Measurements from ENCODE around the gene PDE11A. TPM values are rescaled to one million over a fixed set of nuclear protein-coding genes. Genes with fewer than 3 reads are reported as not detected.

The PDE11A gene
- total RNA-seq, 1 donor from 2014 or later, result 2.0 TPM

DNA sequence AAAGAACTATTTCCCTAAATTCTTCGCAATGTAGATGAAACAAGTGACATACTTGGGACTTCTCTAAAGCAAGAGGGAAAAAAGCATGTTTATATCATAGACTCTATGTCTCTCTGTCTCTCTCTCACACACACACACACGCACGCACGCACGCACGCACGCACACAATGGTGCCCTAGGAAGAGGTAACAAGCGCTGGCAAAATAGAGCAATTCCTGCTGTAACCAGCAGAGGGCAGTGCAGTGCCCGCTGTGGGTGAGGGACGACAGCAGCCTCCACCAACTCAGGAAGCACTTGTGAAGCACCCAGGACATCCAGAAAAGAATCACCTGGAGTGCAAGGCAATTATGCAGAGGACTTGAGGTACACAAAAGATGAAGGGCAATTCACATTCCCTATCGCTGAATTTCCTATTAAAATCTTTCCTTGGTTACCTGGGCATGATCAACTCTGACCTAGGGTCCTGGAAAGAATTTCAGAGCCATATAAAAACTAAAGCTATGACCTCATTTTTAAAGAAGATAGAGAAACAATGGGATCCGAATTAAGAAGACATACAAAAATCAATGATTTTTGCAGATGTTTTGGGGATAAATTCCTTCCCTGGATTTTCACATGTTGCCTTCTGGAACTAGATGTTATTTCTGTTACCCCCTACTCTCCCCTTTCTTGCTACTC, 166.4 kb downstream of the PDE11A start:
- H3K4me3 Mint-ChIP-seq, result no peak overlapping the region
- no peaks in the 10 kb centered on the region for H3K9me3 Mint-ChIP-seq
- H3K27me3 Mint-ChIP-seq, result peaks cover 6% of the 10 kb centered on the region
- no peaks in the 10 kb centered on the region for H3K36me3 Mint-ChIP-seq
- peak; percentile 81 for DNase-seq (ENCODE audit: extremely low spot score, unreplicated experiment)
- peaks cover 32% of the 10 kb centered on the region for H3K4me1 Mint-ChIP-seq (ENCODE audit: unreplicated experiment)
- no peak overlapping the region for H3K27ac Mint-ChIP-seq
- TF ChIP-seq, protein P1, sequence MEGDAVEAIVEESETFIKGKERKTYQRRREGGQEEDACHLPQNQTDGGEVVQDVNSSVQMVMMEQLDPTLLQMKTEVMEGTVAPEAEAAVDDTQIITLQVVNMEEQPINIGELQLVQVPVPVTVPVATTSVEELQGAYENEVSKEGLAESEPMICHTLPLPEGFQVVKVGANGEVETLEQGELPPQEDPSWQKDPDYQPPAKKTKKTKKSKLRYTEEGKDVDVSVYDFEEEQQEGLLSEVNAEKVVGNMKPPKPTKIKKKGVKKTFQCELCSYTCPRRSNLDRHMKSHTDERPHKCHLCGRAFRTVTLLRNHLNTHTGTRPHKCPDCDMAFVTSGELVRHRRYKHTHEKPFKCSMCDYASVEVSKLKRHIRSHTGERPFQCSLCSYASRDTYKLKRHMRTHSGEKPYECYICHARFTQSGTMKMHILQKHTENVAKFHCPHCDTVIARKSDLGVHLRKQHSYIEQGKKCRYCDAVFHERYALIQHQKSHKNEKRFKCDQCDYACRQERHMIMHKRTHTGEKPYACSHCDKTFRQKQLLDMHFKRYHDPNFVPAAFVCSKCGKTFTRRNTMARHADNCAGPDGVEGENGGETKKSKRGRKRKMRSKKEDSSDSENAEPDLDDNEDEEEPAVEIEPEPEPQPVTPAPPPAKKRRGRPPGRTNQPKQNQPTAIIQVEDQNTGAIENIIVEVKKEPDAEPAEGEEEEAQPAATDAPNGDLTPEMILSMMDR (conservative IDR thresholded peaks at IDR 0.05), result peak; percentile 94

GRCh38 chr2:177905640-177906039, 166.9 kb downstream of the PDE11A start:
- TF ChIP-seq, protein P1 (conservative IDR thresholded peaks at IDR 0.05), result no peak
- Mint-ChIP-seq H3K27me3 (peaks cover 6% of the 10 kb centered on the region), H3K36me3 (no peaks in the 10 kb centered on the region), H3K9me3 (no peaks in the 10 kb centered on the region), H3K27ac (no peak overlapping the region), H3K4me3 (no peak overlapping the region), H3K4me1 (ENCODE audit: unreplicated experiment) (peaks cover 32% of the 10 kb centered on the region)
- DNase-seq (ENCODE audit: extremely low spot score, unreplicated experiment), result no peak

DNA sequence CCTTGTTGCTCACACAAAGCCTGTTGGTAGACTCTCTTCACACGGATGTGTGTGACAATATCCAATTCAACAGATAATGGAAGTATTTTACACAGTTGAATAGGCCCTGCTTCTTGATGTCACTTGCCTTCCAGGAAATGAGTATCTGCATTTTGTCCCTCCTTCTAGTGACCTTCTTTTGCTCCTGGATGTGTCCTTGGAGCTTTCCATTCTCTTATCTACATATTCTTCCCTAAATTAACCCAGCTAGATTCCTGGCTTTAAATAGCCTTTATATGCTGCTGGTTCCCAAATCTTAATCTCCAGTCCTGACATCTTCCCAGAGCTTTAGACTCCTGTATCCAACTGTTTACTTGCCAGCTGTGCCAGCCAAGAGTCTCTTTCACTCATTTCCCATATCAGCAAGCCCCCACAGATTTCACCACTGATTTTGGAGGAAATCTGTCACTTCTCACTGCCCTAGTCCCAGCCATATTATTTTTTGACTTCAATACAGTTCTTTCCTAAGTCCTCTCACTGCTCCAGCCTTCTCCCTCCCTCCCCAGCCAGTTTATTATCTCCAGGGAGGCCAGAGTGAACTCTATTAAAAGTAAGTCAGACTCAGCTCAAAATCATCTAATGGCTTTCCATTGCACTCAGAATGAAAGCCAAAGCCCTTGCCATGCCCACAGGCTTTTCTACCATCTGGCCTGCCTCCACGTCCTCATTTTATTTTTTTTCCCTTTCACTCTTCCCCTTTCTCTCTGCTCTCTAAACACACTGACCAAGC, 170.0 kb downstream of the PDE11A start:
- H3K4me3 Mint-ChIP-seq, result no peak overlapping the region
- H3K27ac Mint-ChIP-seq, result no peak overlapping the region
- DNase-seq (ENCODE audit: extremely low spot score, unreplicated experiment), result no peak
- H3K9me3 Mint-ChIP-seq, result no peaks in the 10 kb centered on the region
- no peaks in the 10 kb centered on the region for H3K27me3 Mint-ChIP-seq
- H3K36me3 Mint-ChIP-seq, result no peaks in the 10 kb centered on the region
- peaks cover 15% of the 10 kb centered on the region for H3K4me1 Mint-ChIP-seq (ENCODE audit: unreplicated experiment)
- TF ChIP-seq, protein P1 (conservative IDR thresholded peaks at IDR 0.05), result no peak

- Mint-ChIP-seq H3K9me3 (no peaks in the 10 kb centered on the region), H3K27me3 (no peaks in the 10 kb centered on the region), H3K4me1 (ENCODE audit: unreplicated experiment) (peaks cover 11% of the 10 kb centered on the region), H3K4me3 (no peak overlapping the region), H3K36me3 (no peaks in the 10 kb centered on the region), H3K27ac (no peak overlapping the region)
- DNase-seq (ENCODE audit: extremely low spot score, unreplicated experiment), result no peak
- TF ChIP-seq, protein P1 (conservative IDR thresholded peaks at IDR 0.05), result no peak
These were observed 172.5 kb downstream of the PDE11A start for GRCh38 chr2:177900082-177900481.

DNA sequence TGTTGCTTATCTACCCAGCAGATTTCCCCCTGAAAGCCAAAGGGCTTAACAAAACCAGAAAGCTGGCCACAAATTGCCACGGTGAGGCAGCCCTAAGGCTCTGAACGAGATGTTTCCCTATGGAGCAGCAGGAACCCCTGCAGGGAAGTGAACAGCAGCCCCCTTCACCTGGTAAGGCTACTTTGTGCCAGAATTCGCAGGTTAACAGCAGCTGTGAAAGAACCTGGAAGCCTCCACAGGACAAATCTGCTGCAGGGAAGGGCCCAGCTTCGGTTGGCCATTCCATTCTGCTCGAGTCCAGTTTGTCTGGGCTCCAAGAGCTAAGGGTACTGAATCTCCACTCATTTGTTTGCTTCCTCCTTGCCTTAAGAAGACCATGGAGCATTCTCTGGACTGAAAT, 175.3 kb downstream of the PDE11A start:
- DNase-seq (ENCODE audit: extremely low spot score, unreplicated experiment), result no peak
- Mint-ChIP-seq H3K36me3 (no peaks in the 10 kb centered on the region), H3K9me3 (no peaks in the 10 kb centered on the region), H3K4me3 (no peak overlapping the region), H3K27me3 (no peaks in the 10 kb centered on the region), H3K4me1 (ENCODE audit: unreplicated experiment) (peaks cover 2% of the 10 kb centered on the region), H3K27ac (no peak overlapping the region)
- TF ChIP-seq, protein P1 (conservative IDR thresholded peaks at IDR 0.05), result no peak

Data from type B pancreatic cell (in vitro differentiated cells).